Lung (tissue), 12 donors: ENCODE data around the gene ZNF185. TPM values are rescaled to one million over a fixed set of nuclear protein-coding genes. Genes with fewer than 3 reads are reported as not detected.
A peak's percentile ranks its signal among the peaks of the same experiment; 100 is the strongest.

Experiments
- ATAC-seq: fragments of 200-7000 bp; cut with Tn5 transposase; one replicate; pipeline ENCODE4 v1.9.1; 2020; ENCODE audit warnings: moderate number of reproducible peaks; ENCODE audit not compliant: insufficient read depth, low FRiP score
- DNase-seq, 3 donors: peaks; one replicate each; pipeline ENCODE4 v3.0.0-alpha.2; 2013 to 2017
- H3K27ac ChIP-seq, 2 donors: one replicate each; pipeline ENCODE4 v1.5.1; 2013; ENCODE audit warnings: mild to moderate bottlenecking in 2 of 2, moderate library complexity in 2 of 2, control low read depth in 1 of 2, inconsistent platforms in 1 of 2, low read depth in 1 of 2, low read length in 1 of 2
- H3K27me3 ChIP-seq, 3 donors: one replicate each; pipeline ENCODE4 v1.5.1; 2013; ENCODE audit warnings: low read length in 2 of 3; ENCODE audit not compliant: control insufficient read depth in 3 of 3, insufficient read depth in 3 of 3
- H3K36me3 ChIP-seq, 4 donors: one replicate each; pipeline ENCODE4 v1.5.1; 2013; ENCODE audit warnings: low read length in 4 of 4, mild to moderate bottlenecking in 1 of 4, moderate library complexity in 1 of 4; ENCODE audit not compliant: control insufficient read depth in 4 of 4, insufficient read depth in 4 of 4
- H3K4me1 ChIP-seq, 5 donors: one replicate each; pipeline ENCODE4 v1.5.1; 2013; ENCODE audit warnings: low read length in 5 of 5, mild to moderate bottlenecking in 2 of 5, moderate library complexity in 1 of 5; ENCODE audit not compliant: control insufficient read depth in 5 of 5, insufficient read depth in 5 of 5
- H3K4me3 ChIP-seq: one replicate; pipeline ENCODE4 v1.5.1; 2013; ENCODE audit warnings: mild to moderate bottlenecking, control low read depth, moderate library complexity
- H3K9ac ChIP-seq, 2 donors: one replicate each; pipeline ENCODE4 v1.5.1; 2013; ENCODE audit warnings: low read length in 2 of 2, control low read depth in 1 of 2; ENCODE audit not compliant: insufficient read depth in 1 of 2
- H3K9me3 ChIP-seq, 4 donors: one replicate each; pipeline ENCODE4 v1.5.1; 2013; ENCODE audit warnings: low read length in 3 of 4, mild to moderate bottlenecking in 1 of 4, moderate library complexity in 1 of 4; ENCODE audit not compliant: control insufficient read depth in 4 of 4, insufficient read depth in 3 of 4
- CTCF ChIP-seq: IDR thresholded peaks from 2 replicates; pipeline ENCODE4 v1.5.1; 2012; ENCODE audit warnings: mild to moderate bottlenecking; ENCODE audit errors: control extremely low read depth, extremely low read depth
- WGBS, 2 donors: extraction: QIAGEN DNeasy Blood & Tissue Kit; methylation state at CpG; one replicate each; pipeline ENCODE4 v1.1.7; 2013; 5-methylcytosine and 5-hydroxymethylcytosine counted together
- polyA plus RNA-seq, 2 donors: library from polyadenylated mRNA; stranded (reverse); fragments of 200-250 nt; gene quantifications; one replicate each; pipeline ENCODE4 v1.2.1, GENCODE V29; 2013
- total RNA-seq, 2 donors: library from RNA; depleted of rRNA in 1 of 2; stranded (reverse); fragments of >200 nt in 1 of 2; gene quantifications; one replicate each; pipeline ENCODE4 v1.2.1, GENCODE V29; 2014 to 2021
- donor health status: control.
- donor health status: control.
- donor health status: Bipolar disorder and iron deficiency.
- donor health status: healthy.
- donor health status: DM: yes; HTN: yes; CAD: no.

ZNF185 gene
- total and polyA plus RNA-seq, 4 donors, result 6.1 to 15.8 (median 10.7) TPM

DNA sequence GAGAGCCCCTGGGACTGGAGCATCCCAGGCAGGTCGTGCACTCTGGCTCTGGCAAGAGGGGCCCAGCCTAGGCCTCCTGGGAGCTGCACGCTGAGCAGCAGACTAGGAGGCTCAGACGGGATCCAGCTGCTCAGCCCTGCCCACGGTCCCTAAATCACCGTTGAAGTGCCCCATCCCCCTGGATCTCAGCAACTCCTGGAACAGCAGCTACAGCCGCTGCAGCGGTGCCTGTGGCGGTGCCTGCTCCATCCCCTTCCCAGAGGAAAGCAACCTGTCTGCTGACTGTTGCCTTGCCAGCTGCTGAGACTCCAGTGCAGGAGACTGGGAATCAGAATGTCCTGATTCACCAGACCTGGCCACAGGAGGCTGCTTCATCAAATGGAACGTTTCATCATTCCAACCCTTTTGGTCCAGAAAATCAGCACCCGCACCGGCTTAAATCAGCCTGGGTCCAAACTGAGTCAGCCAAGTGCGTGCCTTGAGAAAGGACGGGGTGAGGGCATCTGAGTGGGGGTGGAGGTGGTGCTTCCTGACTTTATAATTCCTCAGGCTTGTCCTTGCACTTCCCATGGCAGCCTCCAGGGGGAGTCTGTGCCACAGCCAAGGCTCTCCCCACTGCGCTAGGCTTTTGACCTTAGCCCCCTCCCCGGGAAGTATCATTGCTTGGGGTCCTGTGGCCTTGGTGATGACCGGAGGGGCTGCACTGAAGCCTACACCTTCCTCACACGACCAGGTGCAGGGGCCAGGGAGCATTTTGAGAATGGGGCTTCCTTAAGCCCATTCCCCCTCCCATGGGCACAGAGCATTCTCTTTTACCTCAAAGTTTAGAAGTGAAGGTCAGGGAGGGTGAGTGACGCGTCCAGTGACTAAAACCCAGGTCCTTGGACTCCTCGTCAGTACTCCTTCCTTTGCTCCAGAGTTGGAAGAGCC, 6.5 kb downstream of the ZNF185 start:
- ATAC-seq, result peak; percentile 67
- DNase-seq, result peak; percentile 53 to 73 (median 56)
- H3K27me3 ChIP-seq, result peaks cover 0 to 6% (median 0%) of the 10 kb centered on the region in 3 donors

DNA sequence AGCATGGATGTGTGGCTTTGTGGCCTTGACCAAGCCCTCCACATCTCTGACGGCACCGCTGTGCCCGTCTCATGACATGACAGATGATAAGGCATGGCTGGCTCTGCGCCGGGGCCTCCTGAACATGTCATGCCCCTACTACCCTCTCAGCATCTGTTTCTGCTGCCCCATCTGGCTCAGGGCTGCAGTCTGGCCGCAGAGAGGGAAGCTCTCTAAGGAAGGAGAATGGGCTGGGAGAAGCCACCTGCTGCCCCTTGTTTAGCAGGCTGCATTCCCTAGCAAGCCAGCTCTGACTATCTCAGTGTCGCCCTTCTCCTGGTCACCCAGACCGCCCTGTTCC, 7.2 kb downstream of the ZNF185 start:
- H3K9ac ChIP-seq, result no peak overlapping the region
- no peak for DNase-seq
- 78 to 83% methylated on average over 8 of the region's 8 CpGs for WGBS, 2 donors
- no peak overlapping the region for H3K27ac ChIP-seq
- ATAC-seq, result no peak
- no peaks in the 10 kb centered on the region for H3K36me3 ChIP-seq
- TF ChIP-seq CTCF, result no peak
- H3K4me3 ChIP-seq, result no peak overlapping the region
- peaks cover 0 to 2% (median 0%) of the 10 kb centered on the region in 4 donors for H3K9me3 ChIP-seq
- H3K27me3 ChIP-seq, result peaks cover 0 to 6% (median 0%) of the 10 kb centered on the region in 3 donors
- H3K4me1 ChIP-seq, result peaks cover 0 to 12% (median 0%) of the 10 kb centered on the region in 5 donors

More for the DNA sequence above, 6.5 kb downstream of the ZNF185 start:
- WGBS, 2 donors, result 34 to 42% methylated on average over 15 to 20 of the region's 20 CpGs
- Histone ChIP-seq H3K9me3 (peaks cover 0 to 2% (median 0%) of the 10 kb centered on the region in 4 donors), H3K4me3 (no peak overlapping the region), H3K36me3 (no peaks in the 10 kb centered on the region), H3K9ac (no peak overlapping the region), H3K4me1 (peaks cover 0 to 12% (median 0%) of the 10 kb centered on the region in 5 donors), H3K27ac (no peak overlapping the region)
- TF ChIP-seq CTCF, result peak; percentile 34

- TF ChIP-seq CTCF, result no peak
- H3K9me3 ChIP-seq, result no peaks in the 10 kb centered on the region
- H3K27me3 ChIP-seq, result no peaks in the 10 kb centered on the region
- H3K4me1 ChIP-seq, result peaks cover 0 to 12% (median 0%) of the 10 kb centered on the region in 5 donors
- no peak overlapping the region for H3K4me3 ChIP-seq
- ATAC-seq, result no peak
- 31 to 46% methylated on average over 16 to 17 of the region's 17 CpGs for WGBS, 2 donors
- DNase-seq, result peak in 1 of 3 donors; percentile 27
- H3K27ac ChIP-seq, result no peak overlapping the region
- no peak overlapping the region for H3K9ac ChIP-seq
- no peaks in the 10 kb centered on the region for H3K36me3 ChIP-seq
Observed at GRCh38 chrX:152907084-152907651, 9.3 kb downstream of the ZNF185 start.
